NOMO-1 (cell line): ENCODE measurements around the gene PHOX2B.
"Not testable (repeated sequence)": the region's sequence is repeated elsewhere in the genome, so short reads cannot be mapped to it uniquely, and the experiment has no call there.

Experiments used
- DNase-seq, 2 experiments: peaks; one replicate each; lab custom pipeline; 2025; ENCODE audit not compliant: unreplicated experiment in 2 of 2; lab: John Stamatoyannopoulos, UW

The PHOX2B gene

GRCh38 chr4:41714364-41715000, 34.0 kb downstream of the PHOX2B start:
- no peak for DNase-seq

GRCh38 chr4:41713768-41714167, 34.8 kb downstream of the PHOX2B start:
- DNase-seq: no peak

GRCh38 chr4:41712425-41712824, 36.1 kb downstream of the PHOX2B start:
- DNase-seq: no peak

GRCh38 chr4:41711654-41712053, 36.9 kb downstream of the PHOX2B start:
- not testable (repeated sequence) for DNase-seq

- no peak for DNase-seq
Observed at GRCh38 chr4:41709844-41710481, 38.6 kb downstream of the PHOX2B start.

- DNase-seq: no peak
Observed at GRCh38 chr4:41703785-41704184, 44.7 kb downstream of the PHOX2B start.

GRCh38 chr4:41702770-41703169, 45.8 kb downstream of the PHOX2B start:
- no peak for DNase-seq

GRCh38 chr4:41701983-41702382, 46.5 kb downstream of the PHOX2B start:
- no peak for DNase-seq

- DNase-seq: no peak
Observed at GRCh38 chr4:41696763-41697162, 51.8 kb downstream of the PHOX2B start.

- no peak for DNase-seq
Observed at GRCh38 chr4:41696131-41696530, 52.4 kb downstream of the PHOX2B start.
